K562 (cell line): Measurements from ENCODE around the gene HPS1. TPM values are rescaled to one million over a fixed set of nuclear protein-coding genes. Genes with fewer than 3 reads are reported as not detected.

Source experiments
- ATAC-seq: fragments of 200-7000 bp; cut with Tn5 transposase; 3 replicates; pipeline ENCODE4 v1.9.1; 2020; ENCODE audit warnings: moderate library complexity
- BruUV-seq: library from RNA; stranded (reverse); fragments of 400-500 nt; replicated peaks from 2 replicates; lab custom pipeline; 2021; lab: Mats Ljungman, UMichigan
- CTCF ChIA-PET: fragments of 300-600 bp; formaldehyde crosslinking; extraction: SDS; loops from one replicate; lab custom pipeline; 2021; ENCODE audit warnings: low intra/inter-chr PET ratio; lab: Yijun Ruan, JAX
- POLR2A ChIA-PET: fragments of 300-600, 350-650 bp; sonication (Branson Sonifier 250); formaldehyde crosslinking; extraction: SDS; loops from one replicate; lab custom pipeline; 2021; ENCODE audit warnings: antibody characterized with exemption, inconsistent platforms; lab: Yijun Ruan, JAX
- DNase-seq, 4 experiments: peaks; one replicate each; pipeline versions ENCODE4 v3.0.0 to v3.0.0-alpha.2; 2011 to 2018; ENCODE audit warnings: low spot score in 3 of 4, mixed read lengths in 3 of 4; ENCODE audit errors: extremely low read depth in 1 of 4
- FAIRE-seq: peaks from 2 replicates; lab custom pipeline; 2011; peaks lifted over from hg19 to GRCh38; lab: Jason Lieb, UNC
- H2AFZ ChIP-seq: 2 replicates; pipeline ENCODE4 v1.6.0; 2011; ENCODE audit warnings: low read depth, low read length, control low read depth, inconsistent platforms
- H3K27ac ChIP-seq: fragments of 200-600 bp; 3 replicates; pipeline ENCODE4 v1.8.0; 2011; ENCODE audit warnings: low read depth, mild to moderate bottlenecking, control low read depth, inconsistent platforms, low read length, moderate library complexity, mixed read lengths; ENCODE audit errors: extremely low read depth
- H3K27me3 ChIP-seq, 2 experiments: fragments of 300-600 bp in 1 of 2; 2 replicates in 1 of 2; 3 replicates in 1 of 2; pipeline versions ENCODE4 v1.6.0 to v1.8.0; 2011; ENCODE audit warnings: inconsistent platforms in 2 of 2, low read length in 2 of 2, mild to moderate bottlenecking in 1 of 2, mixed read lengths in 1 of 2, moderate library complexity in 1 of 2; ENCODE audit not compliant: control insufficient read depth in 2 of 2, insufficient read depth in 2 of 2
- H3K36me3 ChIP-seq: fragments of 300-600 bp; 3 replicates; pipeline ENCODE4 v1.8.0; 2011; ENCODE audit warnings: mild to moderate bottlenecking, low read length, inconsistent platforms; ENCODE audit not compliant: control insufficient read depth, insufficient read depth
- H3K4me1 ChIP-seq, 2 experiments: fragments of 200-600 bp in 1 of 2; replicated peaks in 1 of 2; 2 replicates in 1 of 2; 3 replicates in 1 of 2; pipeline versions ENCODE4 v1.5.1 to v1.8.0; 2011; ENCODE audit warnings: inconsistent platforms in 2 of 2, low read length in 2 of 2, mild to moderate bottlenecking in 1 of 2, mixed read lengths in 1 of 2, moderate library complexity in 1 of 2; ENCODE audit not compliant: control insufficient read depth in 2 of 2, insufficient read depth in 2 of 2
- H3K4me2 ChIP-seq: 2 replicates; pipeline ENCODE4 v1.6.1; 2011; ENCODE audit warnings: low read length, control low read depth, inconsistent platforms, mixed read lengths; ENCODE audit not compliant: insufficient read depth
- H3K4me3 ChIP-seq: fragments of 200-600 bp; sonication (generic), shearing (Covaris generic); 2 replicates; pipeline ENCODE4 v1.5.1; 2016; ENCODE audit warnings: control low read depth, inconsistent platforms
- H3K79me2 ChIP-seq: fragments of 200-600 bp; 3 replicates; pipeline ENCODE4 v1.8.0; 2011; ENCODE audit warnings: low read length, inconsistent platforms; ENCODE audit not compliant: control insufficient read depth, insufficient read depth
- H3K9ac ChIP-seq, 2 experiments: 2 replicates each; pipeline versions ENCODE4 v1.6.0 to v1.6.1; 2011; ENCODE audit warnings: low read depth in 2 of 2, low read length in 2 of 2, control low read depth in 1 of 2, inconsistent platforms in 1 of 2, mild to moderate bottlenecking in 1 of 2, mixed read lengths in 1 of 2; ENCODE audit not compliant: insufficient read depth in 1 of 2
- H3K9me1 ChIP-seq: one replicate; pipeline ENCODE4 v1.6.0; 2011; ENCODE audit warnings: inconsistent platforms, mild to moderate bottlenecking, low read length, moderate library complexity; ENCODE audit not compliant: control insufficient read depth, insufficient read depth
- H3K9me3 ChIP-seq: replicated peaks from 2 replicates; pipeline ENCODE4 v1.5.1; 2011; ENCODE audit warnings: low read depth, low read length, inconsistent platforms; ENCODE audit not compliant: control insufficient read depth, insufficient read depth
- H4K20me1 ChIP-seq: replicated peaks from 2 replicates; pipeline ENCODE4 v1.6.1; 2011; ENCODE audit warnings: low read length, inconsistent platforms, mixed read lengths; ENCODE audit not compliant: control insufficient read depth, insufficient read depth
- ARNT ChIP-seq, 2 experiments: fragments of 450-650 bp; IDR thresholded peaks; 2 replicates each; pipeline ENCODE4 v1.6.1; 2016; ENCODE audit warnings: mild to moderate bottlenecking in 1 of 2
- CHD2 ChIP-seq: IDR thresholded peaks from 2 replicates; pipeline ENCODE4 v1.6.1; 2011; ENCODE audit warnings: low read depth, low read length
- LEF1 ChIP-seq: fragments of 450-650 bp; IDR thresholded peaks from 2 replicates; pipeline ENCODE4 v1.6.1; 2016; ENCODE audit warnings: mild to moderate bottlenecking
- MECOM ChIP-seq: fragments of 250-450 bp; sonication (Bioruptor Pico); IDR thresholded peaks from 2 replicates; pipeline ENCODE4 v1.8.0; 2022; ENCODE audit warnings: inconsistent platforms
- XRCC3 ChIP-seq: fragments of 450-650 bp; IDR thresholded peaks from 2 replicates; pipeline ENCODE4 v1.6.1; 2017; ENCODE audit warnings: mild to moderate bottlenecking, moderate library complexity
- WGBS: fragments of 100-300 bp; shearing (Covaris generic); methylation state at CpG from one replicate; pipeline ENCODE4 v1.1.6; 2016; ENCODE audit warnings: low coverage, mixed read lengths; ENCODE audit not compliant: insufficient coverage; ENCODE audit errors: missing lambda C conversion rate; 5-methylcytosine and 5-hydroxymethylcytosine counted together
- in situ Hi-C: fragments of 300-500 bp; cut with MboI; formaldehyde crosslinking; loops from 4 replicates; pipeline ENCODE4 v1.15.0; 2018; ENCODE audit warnings: inconsistent platforms, mixed read lengths
- intact Hi-C: fragments of 100-400 bp; cut with micrococcal nuclease; formaldehyde crosslinking; loops from 2 replicates; pipeline ENCODE4 v1.14.2; 2022
- polyA plus RNA-seq, 8 experiments: library from polyadenylated mRNA; depleted of rRNA in 4 of 8; stranded (reverse) in 5 of 8; unstranded in 3 of 8; fragments of >200 nt; fragmentation: Nextera tagmentation in 2 of 8; fragmentation: Illumina TruSeq in 1 of 8; extraction: Ambion mirVana in 2 of 8; extraction: Trizol in 1 of 8; gene quantifications; 2 replicates each; pipeline versions ENCODE4 v1.2.1 to v1.2.3, GENCODE V29; 2011 to 2014; ENCODE audit warnings: inconsistent platforms in 1 of 8, missing spikeins in 1 of 8
- total RNA-seq, 7 experiments: library from RNA; depleted of rRNA in 6 of 7; stranded (reverse); fragments of >200 nt in 6 of 7; fragmentation: Illumina TruSeq in 2 of 7; extraction: Trizol in 2 of 7; gene quantifications; 2 replicates each; pipeline versions ENCODE4 v1.2.1 to v1.2.3, GENCODE V29; 2011 to 2021; ENCODE audit warnings: low replicate concordance in 1 of 7
- TF ChIP-seq, protein P1 (sequence below), 3 experiments: IDR thresholded peaks in 2 of 3; conservative IDR thresholded peaks in 1 of 3; 2 replicates each; pipeline ENCODE4 v1.5.1; 2011 to 2012; ENCODE audit warnings: low read length in 3 of 3, mild to moderate bottlenecking in 3 of 3, control low read depth in 2 of 3, improper control_type of control experiment in 1 of 3, inconsistent platforms in 1 of 3, low read depth in 1 of 3, mixed read lengths in 1 of 3, moderate library complexity in 1 of 3; ENCODE audit not compliant: insufficient read depth in 2 of 3

The HPS1 gene
- total and polyA plus RNA-seq, 9 of the 15 experiments (the other 6 are each of a cell fraction or from before 2014, with no cell fraction given), result 18.1 to 43.6 (median 26.3) TPM

GRCh38 chr10:98411768-98412167, 35.0 kb downstream of the HPS1 start:
- ATAC-seq, result no peak
- Histone ChIP-seq H3K9me3 (no peaks in the 10 kb centered on the region), H3K36me3 (0 out of 3 replicates have a peak, but pooled peaks cover 4% of the 10 kb centered on the region), H4K20me1 (no peaks in the 10 kb centered on the region), H3K4me3 (no peak overlapping the region), H2AFZ (no peak overlapping the region), H3K4me1 (peaks cover 8 to 21% of the 10 kb centered on the region in 2 experiments; a peak in 4 of 5 replicates), H3K27me3 (no peaks in the 10 kb centered on the region; a peak in 1 of 5 replicates), H3K9me1 (no peaks in the 10 kb centered on the region), H3K27ac (no peak overlapping the region), H3K4me2 (no peak overlapping the region), H3K9ac (no peak overlapping the region), H3K79me2 (no peaks in the 10 kb centered on the region)
- no TSS peak for BruUV-seq
- CTCF ChIA-PET, result no interaction called here
- POLR2A ChIA-PET, result interaction anchor here (0.9 kb wide), 1 partner anchor 32 kb away, joined by 3 read pairs; no protein-coding TSS in a partner anchor
- 30% methylated on average over 1 of the region's 1 CpG for WGBS
- TF ChIP-seq CHD2 (no peak), XRCC3 (no peak), MECOM (CRISPR knock-in tag) (no peak), LEF1 (no peak), ARNT (IDR thresholded peaks at IDR 0.05) (no peak)
- TF ChIP-seq, protein P1, sequence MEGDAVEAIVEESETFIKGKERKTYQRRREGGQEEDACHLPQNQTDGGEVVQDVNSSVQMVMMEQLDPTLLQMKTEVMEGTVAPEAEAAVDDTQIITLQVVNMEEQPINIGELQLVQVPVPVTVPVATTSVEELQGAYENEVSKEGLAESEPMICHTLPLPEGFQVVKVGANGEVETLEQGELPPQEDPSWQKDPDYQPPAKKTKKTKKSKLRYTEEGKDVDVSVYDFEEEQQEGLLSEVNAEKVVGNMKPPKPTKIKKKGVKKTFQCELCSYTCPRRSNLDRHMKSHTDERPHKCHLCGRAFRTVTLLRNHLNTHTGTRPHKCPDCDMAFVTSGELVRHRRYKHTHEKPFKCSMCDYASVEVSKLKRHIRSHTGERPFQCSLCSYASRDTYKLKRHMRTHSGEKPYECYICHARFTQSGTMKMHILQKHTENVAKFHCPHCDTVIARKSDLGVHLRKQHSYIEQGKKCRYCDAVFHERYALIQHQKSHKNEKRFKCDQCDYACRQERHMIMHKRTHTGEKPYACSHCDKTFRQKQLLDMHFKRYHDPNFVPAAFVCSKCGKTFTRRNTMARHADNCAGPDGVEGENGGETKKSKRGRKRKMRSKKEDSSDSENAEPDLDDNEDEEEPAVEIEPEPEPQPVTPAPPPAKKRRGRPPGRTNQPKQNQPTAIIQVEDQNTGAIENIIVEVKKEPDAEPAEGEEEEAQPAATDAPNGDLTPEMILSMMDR (IDR thresholded peaks at IDR 0.05 in 2 of 3, conservative IDR thresholded peaks at IDR 0.05 in 1 of 3; ENCODE audit: insufficient read depth in 2 of 3, low read depth in 1 of 3, low read length in 3 of 3), result no peak
- intact Hi-C loops (no loop called here), in situ Hi-C loops (no loop called here)
- DNase-seq, result no peak
- no peak for FAIRE-seq
